Measurements from ENCODE around the gene TAF5L.

Gene TAF5L

DNA sequence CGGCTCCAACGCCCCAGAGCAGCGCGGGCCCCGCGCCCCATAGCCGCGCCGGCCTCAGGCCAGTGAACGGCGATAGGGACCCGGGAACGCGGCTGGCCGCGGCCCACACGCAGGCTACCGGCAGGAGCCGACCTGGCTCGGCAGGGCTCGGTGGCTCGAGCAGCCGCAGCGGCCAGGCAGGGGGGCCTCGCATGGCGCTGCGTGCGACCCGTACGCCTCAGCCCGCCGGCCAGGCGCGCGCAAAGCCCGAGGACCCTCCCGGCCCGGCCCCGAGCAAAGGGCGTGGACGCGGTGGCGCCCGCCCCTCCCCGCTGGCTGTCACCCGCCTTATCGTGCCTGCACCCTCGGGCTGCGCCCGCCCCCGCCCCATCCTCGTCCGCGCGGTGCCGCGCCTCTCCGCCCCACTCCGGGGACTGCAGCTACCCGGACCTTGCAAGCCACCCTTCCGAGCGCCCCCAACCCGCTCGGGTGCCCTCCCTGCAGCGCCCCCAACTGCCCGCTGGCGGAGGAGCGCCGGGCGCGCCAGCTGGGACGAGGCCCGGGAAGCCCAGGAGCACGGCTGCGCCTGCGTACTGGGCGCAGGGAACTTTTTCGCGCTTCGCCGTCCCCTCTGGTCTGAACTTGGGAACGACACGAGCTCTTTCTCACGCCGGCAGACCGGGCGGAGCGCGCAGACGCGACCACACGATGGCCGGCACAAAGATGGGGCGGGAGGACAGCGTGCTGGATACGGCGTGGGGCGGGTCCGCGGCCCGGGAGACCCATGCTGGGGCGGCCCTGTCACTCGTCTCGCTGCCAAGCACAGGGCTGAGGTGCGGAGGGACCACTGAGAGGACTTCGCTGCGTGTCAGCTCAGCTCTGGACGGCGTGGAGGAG, 67.2 kb downstream of the TAF5L start, which contains the start of gene ABCB10:
TSS of gene ABCB10 (minus strand) at position 248 of the 876 bp plus-strand sequence. CDS start at position 193, 55 bp downstream.
- in situ Hi-C loops (cut with MboI; ENCODE audit: low sequenced_read_pairs, unreplicated experiment): no loop called here
- peak; percentile 97 for DNase-seq (ENCODE audit: low spot score)
- TF ChIP-seq, protein P1, sequence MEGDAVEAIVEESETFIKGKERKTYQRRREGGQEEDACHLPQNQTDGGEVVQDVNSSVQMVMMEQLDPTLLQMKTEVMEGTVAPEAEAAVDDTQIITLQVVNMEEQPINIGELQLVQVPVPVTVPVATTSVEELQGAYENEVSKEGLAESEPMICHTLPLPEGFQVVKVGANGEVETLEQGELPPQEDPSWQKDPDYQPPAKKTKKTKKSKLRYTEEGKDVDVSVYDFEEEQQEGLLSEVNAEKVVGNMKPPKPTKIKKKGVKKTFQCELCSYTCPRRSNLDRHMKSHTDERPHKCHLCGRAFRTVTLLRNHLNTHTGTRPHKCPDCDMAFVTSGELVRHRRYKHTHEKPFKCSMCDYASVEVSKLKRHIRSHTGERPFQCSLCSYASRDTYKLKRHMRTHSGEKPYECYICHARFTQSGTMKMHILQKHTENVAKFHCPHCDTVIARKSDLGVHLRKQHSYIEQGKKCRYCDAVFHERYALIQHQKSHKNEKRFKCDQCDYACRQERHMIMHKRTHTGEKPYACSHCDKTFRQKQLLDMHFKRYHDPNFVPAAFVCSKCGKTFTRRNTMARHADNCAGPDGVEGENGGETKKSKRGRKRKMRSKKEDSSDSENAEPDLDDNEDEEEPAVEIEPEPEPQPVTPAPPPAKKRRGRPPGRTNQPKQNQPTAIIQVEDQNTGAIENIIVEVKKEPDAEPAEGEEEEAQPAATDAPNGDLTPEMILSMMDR (IDR thresholded peaks at IDR 0.05; ENCODE audit: borderline replicate concordance, control extremely low read depth, extremely low read depth, insufficient read depth, missing control alignments): peak; percentile 97

DNA sequence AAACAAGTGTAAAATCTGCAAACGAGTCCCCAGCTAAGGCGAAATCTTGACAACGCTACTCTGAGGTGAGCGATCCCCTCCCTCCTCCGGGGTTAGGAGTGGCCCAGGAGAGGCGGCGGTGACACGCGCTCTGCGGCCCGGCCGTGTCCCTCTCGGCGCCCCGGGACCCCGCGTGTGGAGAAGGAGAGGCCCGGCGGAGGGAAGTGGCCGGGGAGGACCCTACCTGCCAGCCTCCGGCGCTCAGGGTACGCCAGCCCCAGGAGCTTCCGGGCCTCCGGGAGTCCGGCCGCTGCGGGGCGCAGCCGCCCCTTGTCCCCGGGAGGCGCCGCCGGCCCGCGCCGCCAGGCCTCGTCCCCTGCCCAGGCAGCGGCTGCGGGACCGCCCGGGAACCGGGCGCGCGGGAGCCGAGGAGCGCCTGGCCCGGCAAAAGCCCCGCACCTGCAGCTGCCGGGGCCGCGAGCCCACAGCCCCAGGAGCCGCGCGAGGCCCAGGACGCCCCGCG, 68.0 kb downstream of the TAF5L start:
- TF ChIP-seq, protein P1 (IDR thresholded peaks at IDR 0.05; ENCODE audit: borderline replicate concordance, control extremely low read depth, extremely low read depth, insufficient read depth, missing control alignments): peak; percentile 47
- in situ Hi-C loops (cut with MboI; ENCODE audit: low sequenced_read_pairs, unreplicated experiment): no loop called here
- DNase-seq (ENCODE audit: low spot score): peak; percentile 76

DNA sequence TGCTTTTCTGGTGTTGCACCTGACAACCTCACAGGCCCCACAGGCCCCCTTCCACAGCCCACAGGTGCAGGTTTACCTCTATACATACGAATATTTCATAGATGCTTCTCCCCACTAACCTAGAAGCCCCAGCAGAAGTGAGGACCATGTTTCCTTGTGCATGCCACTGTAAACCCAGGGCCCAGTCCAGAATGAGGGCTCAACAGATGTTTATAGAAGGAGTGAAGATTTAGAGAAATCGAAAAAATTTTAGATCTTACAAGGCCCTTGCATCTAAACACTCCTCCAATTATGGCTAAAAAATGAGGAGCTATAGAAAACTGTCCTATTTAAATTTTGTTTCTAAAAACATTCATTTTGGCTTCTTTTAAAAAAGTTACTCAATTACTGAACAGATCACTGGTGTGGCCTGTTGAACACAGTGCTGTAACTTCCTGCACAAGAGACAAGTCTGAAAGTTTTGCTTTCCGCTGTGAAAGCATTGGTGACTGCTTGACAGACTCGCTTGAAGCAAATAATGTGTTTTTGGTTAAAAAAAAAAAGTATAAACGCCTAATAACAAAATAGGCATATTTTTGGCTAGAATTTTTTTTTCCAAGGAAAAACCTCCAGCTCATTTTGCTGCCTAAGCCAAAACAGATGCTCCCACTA, 68.6 kb downstream of the TAF5L start:
- in situ Hi-C loops (cut with MboI; ENCODE audit: low sequenced_read_pairs, unreplicated experiment): no loop called here
- DNase-seq (ENCODE audit: low spot score): peak; percentile 52
- TF ChIP-seq, protein P1 (IDR thresholded peaks at IDR 0.05; ENCODE audit: borderline replicate concordance, control extremely low read depth, extremely low read depth, insufficient read depth, missing control alignments): no peak

DNA sequence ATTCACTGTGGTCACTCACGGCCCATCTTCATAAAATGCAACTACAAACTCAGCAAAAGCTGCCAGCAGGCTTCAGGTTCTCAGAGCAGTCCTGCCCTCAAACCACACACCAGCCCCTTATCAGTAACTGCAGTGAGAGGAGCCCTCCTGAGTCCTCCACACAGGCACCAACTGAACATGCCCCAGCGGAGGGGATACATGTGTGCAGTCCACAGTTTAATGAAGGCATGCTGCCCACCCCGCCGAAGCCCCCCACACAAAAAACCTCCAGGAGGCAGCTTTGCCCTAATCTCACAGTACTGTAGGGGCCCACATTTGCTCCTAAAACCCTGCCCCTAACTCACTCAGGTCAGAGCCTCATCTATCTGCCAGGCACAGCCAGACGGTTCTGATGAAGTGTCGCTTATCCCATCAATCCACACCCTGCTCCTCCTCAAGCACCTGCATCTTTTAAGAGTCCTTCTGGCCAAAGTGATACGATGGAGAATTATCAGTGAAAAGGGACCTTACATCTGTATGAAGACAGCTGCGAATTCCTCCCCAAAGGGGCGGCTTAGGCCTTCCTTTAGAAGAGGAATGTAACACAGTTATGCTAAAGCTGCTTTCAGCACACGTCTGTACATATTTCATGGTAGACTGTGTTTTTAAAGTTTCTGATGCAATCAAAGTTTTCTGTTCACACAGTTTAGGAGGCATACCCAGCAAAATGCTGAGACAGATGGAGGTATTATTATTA, 70.9 kb downstream of the TAF5L start:
- in situ Hi-C loops (cut with MboI; ENCODE audit: low sequenced_read_pairs, unreplicated experiment): no loop called here
- TF ChIP-seq, protein P1 (IDR thresholded peaks at IDR 0.05; ENCODE audit: borderline replicate concordance, control extremely low read depth, extremely low read depth, insufficient read depth, missing control alignments): no peak
- DNase-seq (ENCODE audit: low spot score): no peak

DNA sequence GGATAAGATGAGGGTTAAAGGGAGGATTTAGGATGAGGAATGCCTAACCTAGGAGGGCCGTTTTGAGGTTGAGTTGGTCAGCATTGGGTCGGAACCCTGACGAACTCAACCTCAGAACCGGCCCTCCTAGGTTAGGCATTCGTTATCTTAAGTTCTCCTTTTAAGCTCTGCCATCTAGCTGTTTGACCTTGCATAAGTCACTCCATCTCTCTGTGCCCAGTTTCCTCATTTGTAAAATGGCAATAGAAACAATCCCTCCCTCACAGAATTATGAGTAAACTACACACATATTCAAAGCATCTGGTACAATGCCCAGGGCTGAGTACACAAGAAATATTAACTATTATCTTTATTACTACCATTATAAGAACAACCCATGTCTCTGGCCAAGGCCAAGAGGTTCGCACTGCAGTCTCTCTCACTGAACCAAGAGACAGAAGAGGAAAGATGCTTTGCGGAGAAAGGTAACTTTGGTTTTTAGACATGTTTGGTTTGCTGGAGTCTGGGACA, 72.2 kb downstream of the TAF5L start:
- in situ Hi-C loops (cut with MboI; ENCODE audit: low sequenced_read_pairs, unreplicated experiment): no loop called here
- TF ChIP-seq, protein P1 (IDR thresholded peaks at IDR 0.05; ENCODE audit: borderline replicate concordance, control extremely low read depth, extremely low read depth, insufficient read depth, missing control alignments): no peak
- no peak for DNase-seq (ENCODE audit: low spot score)

DNA sequence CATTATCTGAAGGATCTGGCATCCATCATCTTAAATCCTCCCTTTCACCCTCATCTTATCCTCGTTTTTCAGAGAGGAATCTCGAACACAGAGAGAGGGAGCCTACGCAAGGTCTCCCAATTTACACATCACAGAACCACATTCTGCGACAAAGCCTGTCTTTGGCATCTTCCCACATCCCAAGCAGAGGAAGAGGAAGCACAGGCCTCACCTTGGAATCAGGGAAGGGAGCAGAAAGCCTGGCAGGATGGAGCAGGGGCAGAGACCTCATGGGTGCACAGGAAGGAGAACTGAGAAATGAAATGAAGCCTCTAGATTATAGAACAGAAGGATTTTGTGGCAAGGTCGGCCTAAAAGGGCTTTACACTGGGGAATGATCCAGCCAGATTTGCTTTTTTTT, 73.2 kb downstream of the TAF5L start:
- in situ Hi-C loops (cut with MboI; ENCODE audit: low sequenced_read_pairs, unreplicated experiment): no loop called here
- DNase-seq (ENCODE audit: low spot score): no peak
- TF ChIP-seq, protein P1 (IDR thresholded peaks at IDR 0.05; ENCODE audit: borderline replicate concordance, control extremely low read depth, extremely low read depth, insufficient read depth, missing control alignments): no peak
